ENCODE measurements around the gene RBPJ. TPM values are rescaled to one million over a fixed set of nuclear protein-coding genes. Genes with fewer than 3 reads are reported as not detected.

RBPJ gene
- total and polyA plus RNA-seq, 7 donors: 10.6 to 44.4 (median 28.8) TPM

DNA sequence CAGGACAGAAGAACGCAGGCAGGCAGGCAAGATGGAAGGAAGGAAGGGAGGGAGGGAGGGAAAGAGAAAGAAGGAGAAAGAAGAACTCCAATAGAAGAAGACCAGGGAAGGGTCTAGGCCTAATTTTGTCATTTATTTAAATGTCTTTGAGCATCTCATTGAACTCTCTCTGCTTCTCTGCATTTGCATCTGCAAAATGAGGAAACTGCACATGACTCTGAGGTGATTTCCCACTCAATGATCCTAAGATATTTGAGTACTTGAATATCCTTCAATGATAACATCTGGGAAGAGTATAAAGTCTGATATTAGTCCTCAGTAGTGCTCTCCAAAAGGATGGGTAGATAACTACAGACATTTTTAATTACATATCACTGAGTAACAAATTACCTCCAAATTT lies 33.1 kb upstream of the RBPJ start:
- intact Hi-C loops (cut with DNase I): no loop called here
- TF ChIP-seq, protein P1, sequence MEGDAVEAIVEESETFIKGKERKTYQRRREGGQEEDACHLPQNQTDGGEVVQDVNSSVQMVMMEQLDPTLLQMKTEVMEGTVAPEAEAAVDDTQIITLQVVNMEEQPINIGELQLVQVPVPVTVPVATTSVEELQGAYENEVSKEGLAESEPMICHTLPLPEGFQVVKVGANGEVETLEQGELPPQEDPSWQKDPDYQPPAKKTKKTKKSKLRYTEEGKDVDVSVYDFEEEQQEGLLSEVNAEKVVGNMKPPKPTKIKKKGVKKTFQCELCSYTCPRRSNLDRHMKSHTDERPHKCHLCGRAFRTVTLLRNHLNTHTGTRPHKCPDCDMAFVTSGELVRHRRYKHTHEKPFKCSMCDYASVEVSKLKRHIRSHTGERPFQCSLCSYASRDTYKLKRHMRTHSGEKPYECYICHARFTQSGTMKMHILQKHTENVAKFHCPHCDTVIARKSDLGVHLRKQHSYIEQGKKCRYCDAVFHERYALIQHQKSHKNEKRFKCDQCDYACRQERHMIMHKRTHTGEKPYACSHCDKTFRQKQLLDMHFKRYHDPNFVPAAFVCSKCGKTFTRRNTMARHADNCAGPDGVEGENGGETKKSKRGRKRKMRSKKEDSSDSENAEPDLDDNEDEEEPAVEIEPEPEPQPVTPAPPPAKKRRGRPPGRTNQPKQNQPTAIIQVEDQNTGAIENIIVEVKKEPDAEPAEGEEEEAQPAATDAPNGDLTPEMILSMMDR (IDR thresholded peaks at IDR 0.05): no peak
- no peak overlapping the region for H3K4me3 ChIP-seq
- no peak for ATAC-seq
- H3K27me3 ChIP-seq (ENCODE audit: insufficient read depth in 3 of 3, low read length in 2 of 3): no peaks in the 10 kb centered on the region
- H3K9me3 ChIP-seq: no peaks in the 10 kb centered on the region
- no peak for DNase-seq
- H3K36me3 ChIP-seq (ENCODE audit: insufficient read depth in 1 of 2, low read depth in 1 of 2): no peaks in the 10 kb centered on the region
- H3K27ac ChIP-seq: no peak overlapping the region
- 81 to 89% (median 83%) methylated on average over 1 of the region's 1 CpG for WGBS, 3 donors
- H3K4me1 ChIP-seq: no peaks in the 10 kb centered on the region

GRCh38 chr4:26288355-26288909 lies 32.4 kb upstream of the RBPJ start:
- Histone ChIP-seq H3K9me3 (no peaks in the 10 kb centered on the region), H3K36me3 (ENCODE audit: insufficient read depth in 1 of 2, low read depth in 1 of 2) (no peaks in the 10 kb centered on the region), H3K27ac (no peak overlapping the region), H3K4me3 (no peak overlapping the region), H3K27me3 (ENCODE audit: insufficient read depth in 3 of 3, low read length in 2 of 3) (no peaks in the 10 kb centered on the region), H3K4me1 (no peaks in the 10 kb centered on the region)
- no peak for DNase-seq
- intact Hi-C loops (cut with DNase I): no loop called here
- ATAC-seq: no peak
- TF ChIP-seq, protein P1 (IDR thresholded peaks at IDR 0.05): no peak
- 85 to 93% (median 90%) methylated on average over 4 of the region's 4 CpGs for WGBS, 3 donors

DNA sequence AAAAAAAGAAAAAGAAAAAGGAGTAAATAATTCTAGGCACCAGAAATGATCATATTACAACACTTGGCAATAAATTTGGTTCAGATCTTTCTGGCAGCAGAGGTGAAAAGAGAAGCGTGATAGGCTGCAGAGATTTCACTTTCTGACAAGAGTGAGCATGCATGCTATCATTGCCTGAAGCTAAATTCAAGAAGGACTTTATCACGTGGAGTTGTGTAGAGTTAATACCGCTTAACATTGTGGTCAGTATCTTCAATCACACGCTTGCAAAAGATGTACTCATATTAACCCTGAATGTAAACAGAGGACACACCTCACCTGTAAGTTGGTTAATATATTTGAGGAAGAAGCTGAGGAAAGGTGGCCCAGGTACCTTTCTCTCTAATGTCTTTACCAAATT lies 31.4 kb upstream of the RBPJ start:
- WGBS, 3 donors: 62 to 82% (median 69%) methylated on average over 4 of the region's 4 CpGs
- Histone ChIP-seq H3K36me3 (ENCODE audit: insufficient read depth in 1 of 2, low read depth in 1 of 2) (no peaks in the 10 kb centered on the region), H3K4me1 (no peaks in the 10 kb centered on the region), H3K27me3 (ENCODE audit: insufficient read depth in 3 of 3, low read length in 2 of 3) (no peaks in the 10 kb centered on the region), H3K9me3 (no peaks in the 10 kb centered on the region), H3K27ac (no peak overlapping the region), H3K4me3 (no peak overlapping the region)
- no peak for DNase-seq
- ATAC-seq: no peak
- TF ChIP-seq, protein P1 (IDR thresholded peaks at IDR 0.05): no peak
- intact Hi-C loops (cut with DNase I): no loop called here

GRCh38 chr4:26290321-26290720 lies 30.5 kb upstream of the RBPJ start:
- no peaks in the 10 kb centered on the region for H3K9me3 ChIP-seq
- ATAC-seq (no peak), DNase-seq (no peak)
- WGBS, 3 donors: 26 to 59% (median 34%) methylated on average over 3 of the region's 3 CpGs
- TF ChIP-seq, protein P1 (IDR thresholded peaks at IDR 0.05): no peak
- no peak overlapping the region for H3K4me3 ChIP-seq
- no peak overlapping the region for H3K27ac ChIP-seq
- no peaks in the 10 kb centered on the region for H3K36me3 ChIP-seq (ENCODE audit: insufficient read depth in 1 of 2, low read depth in 1 of 2)
- no peaks in the 10 kb centered on the region for H3K4me1 ChIP-seq
- intact Hi-C loops (cut with DNase I): no loop called here
- no peaks in the 10 kb centered on the region for H3K27me3 ChIP-seq (ENCODE audit: insufficient read depth in 3 of 3, low read length in 2 of 3)

DNA sequence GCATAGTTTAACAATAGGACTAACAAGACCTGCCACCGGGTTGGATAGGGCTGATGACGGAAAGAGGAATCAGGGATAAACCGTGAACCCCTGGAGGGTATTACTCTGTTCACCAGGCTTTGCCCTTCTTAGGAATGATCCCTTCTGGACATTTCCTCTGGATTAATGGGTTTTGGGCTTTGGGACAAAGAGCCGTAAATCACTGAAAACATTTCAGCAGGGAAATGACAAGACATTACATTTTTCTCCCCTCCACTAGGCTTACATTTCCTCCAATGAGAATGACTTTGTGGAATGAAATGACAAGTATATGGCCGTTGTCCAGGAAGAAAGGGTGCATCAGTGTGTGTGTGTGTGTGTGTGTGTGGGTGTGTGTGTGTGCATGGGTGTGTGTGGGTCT lies 25.9 kb upstream of the RBPJ start:
- H3K9me3 ChIP-seq: no peaks in the 10 kb centered on the region
- intact Hi-C loops (cut with DNase I): no loop called here
- H3K36me3 ChIP-seq (ENCODE audit: insufficient read depth in 1 of 2, low read depth in 1 of 2): no peaks in the 10 kb centered on the region
- H3K27me3 ChIP-seq (ENCODE audit: insufficient read depth in 3 of 3, low read length in 2 of 3): no peaks in the 10 kb centered on the region
- TF ChIP-seq, protein P1 (IDR thresholded peaks at IDR 0.05): no peak
- no peak for DNase-seq
- no peak for ATAC-seq
- H3K4me1 ChIP-seq: no peaks in the 10 kb centered on the region
- H3K27ac ChIP-seq: no peak overlapping the region
- no peak overlapping the region for H3K4me3 ChIP-seq
- WGBS, 3 donors: 68 to 77% (median 71%) methylated on average over 5 of the region's 5 CpGs

All from psoas muscle (tissue), 8 donors.